ENCODE results near the gene PCDH1.
A peak's percentile ranks its signal among the peaks of the same experiment; 100 is the strongest.

The PCDH1 gene

GRCh38 chr5:141872496-141873356, 5.5 kb downstream of the PCDH1 start:
- peak; percentile 63 for DNase-seq

GRCh38 chr5:141871870-141872269, 6.3 kb downstream of the PCDH1 start:
- peak; percentile 16 for DNase-seq

GRCh38 chr5:141870871-141871270, 7.3 kb downstream of the PCDH1 start:
- DNase-seq: no peak

GRCh38 chr5:141870228-141870627, 8.0 kb downstream of the PCDH1 start:
- no peak for DNase-seq

GRCh38 chr5:141869514-141869913, 8.7 kb downstream of the PCDH1 start:
- no peak for DNase-seq

- DNase-seq: no peak
These were observed 9.2 kb downstream of the PCDH1 start for GRCh38 chr5:141869040-141869439.

GRCh38 chr5:141868541-141868940, 9.7 kb downstream of the PCDH1 start:
- no peak for DNase-seq

- DNase-seq: no peak
These were observed 10.6 kb downstream of the PCDH1 start for GRCh38 chr5:141867651-141868050.

- no peak for DNase-seq
These were observed 11.1 kb downstream of the PCDH1 start for GRCh38 chr5:141867139-141867538.

GRCh38 chr5:141866096-141866495, 12.1 kb downstream of the PCDH1 start:
- DNase-seq: no peak

- no peak for DNase-seq
These were observed 12.8 kb downstream of the PCDH1 start for GRCh38 chr5:141865406-141865805.

- DNase-seq: no peak
These were observed 13.5 kb downstream of the PCDH1 start for GRCh38 chr5:141864371-141865370.

- no peak for DNase-seq
These were observed 14.5 kb downstream of the PCDH1 start for GRCh38 chr5:141863569-141864178.

- DNase-seq: peak; percentile 7
These were observed 15.2 kb downstream of the PCDH1 start for GRCh38 chr5:141862936-141863543.

GRCh38 chr5:141861194-141861593, 17.0 kb downstream of the PCDH1 start:
- no peak for DNase-seq

- no peak for DNase-seq
These were observed 20.0 kb downstream of the PCDH1 start for GRCh38 chr5:141858079-141858765.

- DNase-seq: no peak
These were observed 21.0 kb downstream of the PCDH1 start for GRCh38 chr5:141857226-141857625.

GRCh38 chr5:141856037-141856790, 22.0 kb downstream of the PCDH1 start:
- no peak for DNase-seq

- DNase-seq: no peak
These were observed 22.8 kb downstream of the PCDH1 start for GRCh38 chr5:141855265-141856036.

- no peak for DNase-seq
These were observed 24.1 kb downstream of the PCDH1 start for GRCh38 chr5:141853895-141854626.
